Upper lobe of right lung (tissue), 1 donor: Measurements from ENCODE around the gene HOXB5. TPM values are rescaled to one million over a fixed set of nuclear protein-coding genes. Genes with fewer than 3 reads are reported as not detected.

Source experiments
- ATAC-seq: fragments of 200-7000 bp; cut with Tn5 transposase; one replicate; pipeline ENCODE4 v1.9.1; 2020; ENCODE audit warnings: mild to moderate bottlenecking, moderate library complexity
- DNase-seq: peaks from one replicate; pipeline ENCODE4 v3.0.0-alpha.2; 2020
- H3K27ac ChIP-seq: fragments of 200-600 bp; one replicate; pipeline ENCODE4 v1.8.0; 2022
- H3K27me3 ChIP-seq: fragments of 200-600 bp; one replicate; pipeline ENCODE4 v1.8.0; 2022; ENCODE audit warnings: mild to moderate bottlenecking
- H3K36me3 ChIP-seq: fragments of 200-600 bp; one replicate; pipeline ENCODE4 v1.8.0; 2022
- H3K4me1 ChIP-seq: fragments of 200-600 bp; one replicate; pipeline ENCODE4 v1.8.0; 2022
- H3K4me3 ChIP-seq: fragments of 200-600 bp; one replicate; pipeline ENCODE4 v1.8.0; 2022; ENCODE audit warnings: mild to moderate bottlenecking
- H3K9me3 ChIP-seq: fragments of 200-600 bp; one replicate; pipeline ENCODE4 v1.8.0; 2022
- intact Hi-C: fragments of 100-400 bp; cut with DNase I; formaldehyde crosslinking; loops from one replicate; pipeline ENCODE4 v1.11.0; 2022
- microRNA-seq: library from miRNA; unstranded; fragments of <30 nt; microRNA quantifications from one replicate; pipeline ENCODE4 v1.2.0, GENCODE V29; 2020; ENCODE audit warnings: borderline microRNAs expressed
- total RNA-seq: library from RNA; stranded (reverse); fragmentation: NEBNext Ultra II Directional; extraction: Animal tissue kit (Norgen Biotek cat#: 25700); gene quantifications from one replicate; pipeline ENCODE4 v1.2.1, GENCODE V29; 2021
- TF ChIP-seq, protein P1 (sequence below): fragments of 200-600 bp; IDR thresholded peaks from one replicate; pipeline ENCODE4 v1.8.0; 2022; ENCODE audit warnings: antibody characterized with exemption
- donor health status: DM: no; HTN: yes; CAD: no; lungs with severe emphysema.

HOXB5 gene
- total RNA-seq, 1 donor from 2014 or later, result 4.4 TPM

DNA sequence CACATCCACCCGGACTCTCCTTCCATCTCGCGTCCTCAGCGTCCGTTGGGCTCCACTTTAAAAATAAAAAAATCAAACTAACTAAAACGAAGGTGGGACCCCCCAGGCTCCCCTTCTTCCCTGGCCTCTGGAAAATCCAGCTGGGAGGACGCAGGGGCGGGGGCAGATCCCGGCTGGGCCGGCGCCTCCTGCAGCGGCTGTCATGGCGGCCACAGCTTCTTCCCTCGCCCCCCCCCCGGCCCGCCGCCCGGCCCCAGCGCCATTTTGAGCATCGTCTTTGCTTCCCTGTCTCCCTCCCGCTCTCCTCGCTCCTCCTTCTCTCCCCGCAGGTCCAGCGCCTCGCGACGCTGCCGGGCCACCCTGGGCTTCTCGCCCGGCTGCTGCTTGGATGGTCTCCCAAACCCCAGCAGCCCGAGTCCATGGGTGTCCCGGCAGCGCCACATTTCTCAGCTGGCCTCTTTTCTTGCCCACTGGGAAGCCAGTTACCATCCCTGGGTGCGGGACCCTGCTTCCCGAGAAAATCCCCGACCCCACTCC lies 51.9 kb downstream of the HOXB5 start:
- H3K9me3 ChIP-seq, result no peaks in the 10 kb centered on the region
- H3K27me3 ChIP-seq, result peaks cover 61% of the 10 kb centered on the region
- H3K4me3 ChIP-seq, result peak overlapping the region; percentile 62
- peaks cover 8% of the 10 kb centered on the region for H3K4me1 ChIP-seq
- H3K27ac ChIP-seq, result peak overlapping the region; percentile 89
- ATAC-seq, result peak; percentile 46
- TF ChIP-seq, protein P1, sequence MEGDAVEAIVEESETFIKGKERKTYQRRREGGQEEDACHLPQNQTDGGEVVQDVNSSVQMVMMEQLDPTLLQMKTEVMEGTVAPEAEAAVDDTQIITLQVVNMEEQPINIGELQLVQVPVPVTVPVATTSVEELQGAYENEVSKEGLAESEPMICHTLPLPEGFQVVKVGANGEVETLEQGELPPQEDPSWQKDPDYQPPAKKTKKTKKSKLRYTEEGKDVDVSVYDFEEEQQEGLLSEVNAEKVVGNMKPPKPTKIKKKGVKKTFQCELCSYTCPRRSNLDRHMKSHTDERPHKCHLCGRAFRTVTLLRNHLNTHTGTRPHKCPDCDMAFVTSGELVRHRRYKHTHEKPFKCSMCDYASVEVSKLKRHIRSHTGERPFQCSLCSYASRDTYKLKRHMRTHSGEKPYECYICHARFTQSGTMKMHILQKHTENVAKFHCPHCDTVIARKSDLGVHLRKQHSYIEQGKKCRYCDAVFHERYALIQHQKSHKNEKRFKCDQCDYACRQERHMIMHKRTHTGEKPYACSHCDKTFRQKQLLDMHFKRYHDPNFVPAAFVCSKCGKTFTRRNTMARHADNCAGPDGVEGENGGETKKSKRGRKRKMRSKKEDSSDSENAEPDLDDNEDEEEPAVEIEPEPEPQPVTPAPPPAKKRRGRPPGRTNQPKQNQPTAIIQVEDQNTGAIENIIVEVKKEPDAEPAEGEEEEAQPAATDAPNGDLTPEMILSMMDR, result no peak
- DNase-seq, result peak; percentile 69
- no peaks in the 10 kb centered on the region for H3K36me3 ChIP-seq
- intact Hi-C loops, result no loop called here

Small RNA genes within 50 kb of the gene (microRNA-seq; reads per million reads assigned to microRNA genes)
- gene MIR196A1, result not detected

Other genes starting within 250 kb of the HOXB5 start
- 5.1 TPM for gene SKAP1, start 163.6 kb downstream of the HOXB5 start, total RNA-seq
- gene HOXB1, start 62.8 kb downstream of the HOXB5 start, total RNA-seq, result not detected
- 11.0 TPM for gene HOXB2, start 48.7 kb downstream of the HOXB5 start, total RNA-seq
- 4.9 TPM for gene HOXB4, start 15.4 kb downstream of the HOXB5 start, total RNA-seq
- gene HOXB3, start 3.5 kb downstream of the HOXB5 start, total RNA-seq, result 13.3 TPM
- 4.9 TPM for gene HOXB6, start 11.2 kb upstream of the HOXB5 start, total RNA-seq
- gene HOXB7, start 17.2 kb upstream of the HOXB5 start, total RNA-seq, result 1.2 TPM
- gene HOXB8, start 21.5 kb upstream of the HOXB5 start, total RNA-seq, result 1.0 TPM
- gene HOXB9, start 32.6 kb upstream of the HOXB5 start, total RNA-seq, result not detected
- gene PRAC1, start 128.7 kb upstream of the HOXB5 start, total RNA-seq, result not detected
- not detected for gene PRAC2, start 129.4 kb upstream of the HOXB5 start, total RNA-seq
- not detected for gene HOXB13, start 135.0 kb upstream of the HOXB5 start, total RNA-seq
- gene TTLL6, start 223.4 kb upstream of the HOXB5 start, total RNA-seq, result 0.20 TPM
- 181 TPM for gene CALCOCO2, start 237.3 kb upstream of the HOXB5 start, total RNA-seq